NCI-H2171 (cell line): Measurements from ENCODE around the gene RNF133.
"Not testable (repeated sequence)": the region's sequence is repeated elsewhere in the genome, so short reads cannot be mapped to it uniquely, and the experiment has no call there.

Experiments used
- DNase-seq: peaks from one replicate; lab custom pipeline; 2025; lab: John Stamatoyannopoulos, UW

The RNF133 gene

GRCh38 chr7:122689346-122690109, 9.4 kb downstream of the RNF133 start:
- no peak for DNase-seq

GRCh38 chr7:122688400-122688998, 10.4 kb downstream of the RNF133 start:
- DNase-seq, result no peak

- DNase-seq, result no peak
Observed at GRCh38 chr7:122686360-122686878, 12.5 kb downstream of the RNF133 start.

- no peak for DNase-seq
Observed at GRCh38 chr7:122684504-122684903, 14.4 kb downstream of the RNF133 start.

- no peak for DNase-seq
Observed at GRCh38 chr7:122682815-122683550, 15.9 kb downstream of the RNF133 start.

GRCh38 chr7:122681186-122681585, 17.7 kb downstream of the RNF133 start:
- DNase-seq, result not testable (repeated sequence)

GRCh38 chr7:122679813-122680212, 19.1 kb downstream of the RNF133 start:
- no peak for DNase-seq

- not testable (repeated sequence) for DNase-seq
Observed at GRCh38 chr7:122679269-122679709, 19.6 kb downstream of the RNF133 start.

- no peak for DNase-seq
Observed at GRCh38 chr7:122677149-122677548, 21.8 kb downstream of the RNF133 start.

- no peak for DNase-seq
Observed at GRCh38 chr7:122676466-122676865, 22.5 kb downstream of the RNF133 start.

GRCh38 chr7:122675621-122676020, 23.3 kb downstream of the RNF133 start:
- DNase-seq, result no peak

GRCh38 chr7:122675011-122675410, 23.9 kb downstream of the RNF133 start:
- no peak for DNase-seq

GRCh38 chr7:122674502-122674901, 24.4 kb downstream of the RNF133 start:
- DNase-seq, result no peak

- no peak for DNase-seq
Observed at GRCh38 chr7:122673951-122674350, 25.0 kb downstream of the RNF133 start.

GRCh38 chr7:122672536-122672935, 26.4 kb downstream of the RNF133 start:
- DNase-seq, result no peak

GRCh38 chr7:122663733-122664132, 35.2 kb downstream of the RNF133 start:
- no peak for DNase-seq

- DNase-seq, result no peak
Observed at GRCh38 chr7:122658856-122659255, 40.1 kb downstream of the RNF133 start.

- DNase-seq, result no peak
Observed at GRCh38 chr7:122653685-122654084, 45.2 kb downstream of the RNF133 start.

GRCh38 chr7:122652876-122653275, 46.0 kb downstream of the RNF133 start:
- DNase-seq, result no peak

GRCh38 chr7:122651451-122651850, 47.5 kb downstream of the RNF133 start:
- DNase-seq, result no peak
